ENCODE results near the gene PCNX4.
A peak's percentile ranks its signal among the peaks of the same experiment; 100 is the strongest.
"Not testable (repeated sequence)": the region's sequence is repeated elsewhere in the genome, so short reads cannot be mapped to it uniquely, and the experiment has no call there.

PCNX4 gene

DNA sequence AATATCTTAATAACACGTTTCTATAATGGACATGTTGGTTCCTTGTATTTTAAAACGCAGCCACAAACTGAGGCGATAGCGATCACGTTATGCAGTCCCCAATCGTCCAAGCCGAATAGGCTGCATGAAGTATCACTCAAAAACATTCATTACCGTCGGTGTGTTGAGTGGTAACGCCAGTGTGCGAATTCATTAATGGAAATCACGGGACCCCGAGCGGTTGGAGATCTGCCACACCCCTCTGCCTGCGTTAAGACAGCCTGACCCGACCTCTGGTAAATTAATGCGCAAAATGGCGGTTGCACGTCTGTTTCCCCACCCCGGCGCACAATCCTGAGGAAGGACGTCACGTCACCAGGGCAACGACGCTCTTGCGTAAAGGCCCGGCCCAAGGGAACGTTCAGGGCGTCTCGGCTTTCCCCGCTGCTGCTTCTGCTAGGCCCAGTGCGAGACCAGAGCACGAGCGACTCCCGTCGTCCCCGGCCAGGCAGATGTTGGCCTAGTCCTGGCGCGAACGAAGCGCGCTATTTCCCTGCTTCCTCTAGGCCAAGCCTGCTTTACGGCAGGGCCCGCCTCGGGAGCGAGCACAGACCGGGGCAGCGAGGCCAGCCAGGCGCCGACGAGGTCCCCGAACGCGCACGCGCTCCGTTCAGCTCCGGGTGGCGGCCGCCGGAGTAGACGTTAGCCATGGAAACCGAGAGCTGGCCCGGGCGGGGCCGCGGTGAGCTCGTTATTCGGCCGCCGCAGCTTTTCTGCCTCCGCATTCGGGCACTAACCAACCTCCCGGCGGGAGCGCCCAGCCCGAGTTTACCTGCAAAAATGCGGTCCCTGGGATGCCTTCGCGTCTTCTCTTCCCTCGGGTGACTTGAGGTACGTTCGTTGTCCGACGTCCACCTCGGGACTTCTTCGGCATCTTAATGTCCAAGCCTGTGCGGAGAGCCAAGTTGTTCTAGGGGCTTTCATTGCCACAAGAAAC is at the start of gene PCNX4:
PCNX4 (plus strand) TSS at position 374 of the 976 bp plus-strand sequence. CDS start 15,716 bp downstream, outside the sequence.
- peak; percentile 99 for DNase-seq (ENCODE audit: low spot score)

DNA sequence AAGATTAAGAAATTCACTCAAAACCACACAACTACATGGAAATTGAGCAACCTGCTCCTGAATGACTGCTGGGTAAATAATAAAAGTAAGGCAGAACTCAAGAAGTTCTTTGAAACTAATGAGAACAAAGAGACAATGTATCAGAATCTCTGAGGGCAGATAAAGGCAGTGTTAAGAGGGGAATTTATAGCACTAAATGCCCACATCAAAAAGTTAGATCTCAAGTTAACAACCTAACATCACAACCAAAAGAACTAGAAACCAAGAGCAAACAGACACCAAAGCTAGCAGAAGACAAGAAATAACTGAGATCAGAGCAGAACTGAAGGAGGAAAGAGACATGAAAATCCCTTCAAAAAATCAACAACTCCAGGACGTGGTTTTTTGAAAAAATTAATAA is 43.7 kb upstream of the PCNX4 start:
- not testable (repeated sequence) for DNase-seq (ENCODE audit: low spot score)

GRCh38 chr14:60051721-60052221 is 40.0 kb upstream of the PCNX4 start:
- DNase-seq (ENCODE audit: low spot score), result no peak

GRCh38 chr14:60058087-60058486 is 33.6 kb upstream of the PCNX4 start:
- DNase-seq (ENCODE audit: low spot score), result no peak

- DNase-seq (ENCODE audit: low spot score), result no peak
These were observed 30.4 kb upstream of the PCNX4 start for GRCh38 chr14:60061371-60061770.

- DNase-seq (ENCODE audit: low spot score), result peak; percentile 15
These were observed 27.1 kb upstream of the PCNX4 start for GRCh38 chr14:60064491-60065072.

DNA sequence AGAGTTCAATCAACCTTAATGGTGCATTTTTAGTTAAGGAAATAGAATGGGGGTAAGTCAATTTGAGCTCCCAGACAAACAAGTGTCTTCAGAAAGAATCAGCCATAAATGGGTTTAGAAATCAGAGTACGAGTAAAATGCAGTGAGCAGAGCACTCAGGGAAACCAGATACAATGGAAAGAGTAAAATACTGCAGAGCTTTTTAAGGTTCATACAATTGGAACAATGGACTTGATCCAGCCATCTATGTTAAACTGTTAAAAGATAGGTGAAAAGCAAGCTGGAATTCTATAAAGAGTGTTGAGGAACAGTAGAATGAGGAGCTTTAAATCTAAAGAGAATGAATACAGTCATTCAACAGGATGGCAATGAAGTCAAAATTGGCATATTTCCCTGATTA is 23.8 kb upstream of the PCNX4 start:
- no peak for DNase-seq (ENCODE audit: low spot score)

GRCh38 chr14:60079723-60080122 is 12.0 kb upstream of the PCNX4 start:
- DNase-seq (ENCODE audit: low spot score), result no peak

DNA sequence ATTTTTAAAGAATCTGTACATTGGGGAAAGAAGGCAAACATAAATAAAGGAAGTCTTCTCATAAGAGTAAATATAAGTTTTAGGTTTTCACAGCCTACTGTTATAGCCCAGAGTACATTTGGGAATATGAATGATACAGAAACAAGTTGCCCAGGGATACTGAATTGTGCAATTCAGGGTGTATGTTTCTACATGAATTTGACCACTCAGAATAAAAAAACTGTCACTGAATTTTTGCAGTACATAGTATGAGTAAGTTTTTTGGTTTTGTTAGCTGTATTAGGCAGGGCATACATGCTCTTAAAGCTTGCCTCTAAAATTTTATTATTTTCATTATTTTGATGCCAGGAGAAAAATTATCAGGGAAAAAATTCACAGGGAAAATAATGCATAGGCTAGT is 6.6 kb upstream of the PCNX4 start:
- DNase-seq (ENCODE audit: low spot score), result no peak

DNA sequence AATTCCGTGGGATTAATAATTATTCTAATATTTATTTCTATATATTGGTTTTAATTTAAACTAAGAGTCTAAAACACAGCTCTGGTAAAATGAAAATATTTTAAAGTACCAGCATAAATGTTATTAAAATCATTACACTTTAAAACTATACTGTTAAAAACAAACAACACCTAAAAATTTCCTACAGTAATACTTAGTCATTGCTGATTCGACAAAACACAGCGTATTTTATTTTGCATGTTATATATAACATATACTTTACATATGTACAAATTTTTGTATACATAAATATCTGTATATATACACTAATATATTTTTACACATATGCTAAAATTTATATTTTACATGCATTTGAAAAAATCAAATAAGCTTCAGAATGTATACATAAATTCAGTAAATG is 6.0 kb upstream of the PCNX4 start:
- DNase-seq (ENCODE audit: low spot score), result no peak

GRCh38 chr14:60087668-60088067 is 4.1 kb upstream of the PCNX4 start:
- no peak for DNase-seq (ENCODE audit: low spot score)

DNA sequence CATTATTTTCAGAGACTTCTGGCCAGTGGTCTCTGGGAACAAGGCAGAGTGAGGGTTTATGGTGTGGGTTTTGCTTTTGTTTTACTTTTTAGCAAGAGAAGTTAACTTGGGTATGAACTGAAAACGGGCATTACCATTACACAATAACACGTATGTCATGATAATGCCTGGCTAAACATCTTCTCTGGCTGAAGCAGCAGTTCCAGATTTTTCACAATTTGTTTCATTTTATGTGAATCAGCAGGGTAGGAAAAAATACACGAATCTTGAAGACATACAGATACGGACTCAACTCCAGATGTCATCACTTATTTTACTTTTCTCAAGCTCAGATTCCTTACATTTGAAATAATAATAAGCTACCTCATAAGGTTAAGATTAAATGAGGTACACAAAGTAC is 2.5 kb upstream of the PCNX4 start:
- DNase-seq (ENCODE audit: low spot score), result no peak

GRCh38 chr14:60090864-60091519 is 731 bp upstream of the PCNX4 start:
- peak; percentile 49 for DNase-seq (ENCODE audit: low spot score)

- DNase-seq (ENCODE audit: low spot score), result peak; percentile 32
These were observed 800 bp downstream of the PCNX4 start for GRCh38 chr14:60092526-60092920.

DNA sequence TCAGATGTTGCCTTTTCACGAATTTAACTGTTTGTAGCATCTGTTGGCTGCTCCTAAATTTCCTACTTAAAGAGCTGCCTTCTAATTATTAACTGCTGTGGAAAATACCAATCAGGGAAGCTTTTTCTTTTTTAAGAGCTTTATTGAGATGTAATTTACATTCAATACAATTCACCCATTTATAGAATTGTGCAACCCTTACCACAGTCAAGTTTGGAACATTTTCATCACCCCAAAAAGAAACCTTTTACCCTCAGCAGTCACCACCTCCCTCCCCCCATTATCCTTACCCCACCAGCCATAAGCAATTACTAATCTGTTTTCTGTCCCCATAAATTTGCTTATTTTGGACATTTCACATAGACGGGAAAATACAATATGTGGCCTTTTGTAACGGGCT is 1.4 kb downstream of the PCNX4 start:
- no peak for DNase-seq (ENCODE audit: low spot score)

GRCh38 chr14:60093606-60094005 is 1.9 kb downstream of the PCNX4 start:
- DNase-seq (ENCODE audit: low spot score), result no peak

DNA sequence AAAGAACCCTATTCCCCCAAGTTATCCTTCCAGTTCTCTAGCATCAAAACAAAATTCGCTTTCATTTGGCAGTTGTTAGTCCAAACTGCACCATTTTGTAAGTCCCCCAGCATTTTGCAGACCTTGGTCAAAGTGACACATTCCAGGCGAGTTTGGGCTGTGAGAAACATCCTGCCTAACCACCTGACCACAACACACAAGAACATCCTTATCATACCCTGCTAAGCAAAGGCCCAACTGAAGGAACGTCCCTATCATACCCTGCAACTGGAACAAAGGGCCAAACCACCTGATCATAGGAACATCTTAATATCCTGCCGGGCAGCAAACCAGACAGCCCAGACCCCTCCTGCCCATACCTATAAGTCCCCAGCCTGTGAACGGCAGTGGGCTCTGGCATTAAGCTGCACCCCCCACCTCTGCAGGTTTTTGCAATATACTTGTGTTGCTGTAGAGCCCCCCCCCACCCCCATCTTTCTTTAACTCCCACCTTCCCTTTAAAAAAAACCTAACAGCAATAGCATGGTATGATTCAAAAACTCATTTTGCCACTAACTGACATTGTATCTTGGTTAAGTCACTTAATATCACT is 2.7 kb downstream of the PCNX4 start:
- DNase-seq (ENCODE audit: low spot score), result peak; percentile 87

DNA sequence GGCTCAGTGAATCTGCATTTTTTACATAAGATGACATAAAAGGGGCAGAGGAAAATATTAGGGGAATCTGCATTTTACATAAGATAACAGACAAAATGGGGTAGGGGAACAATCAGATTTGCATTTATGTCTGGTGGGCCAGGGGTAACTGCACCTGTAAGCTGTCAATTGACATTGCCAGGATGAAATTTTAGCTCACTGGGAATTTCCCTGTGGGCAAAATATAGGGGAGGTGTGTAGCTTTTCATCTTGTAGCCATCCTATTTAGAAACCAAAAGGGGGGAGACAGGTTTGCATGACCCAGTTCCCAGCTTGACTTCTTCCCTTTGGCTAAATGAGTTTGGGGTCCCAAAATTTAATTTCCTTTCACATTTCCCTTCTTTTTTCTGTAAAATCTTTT is 3.5 kb downstream of the PCNX4 start:
- no peak for DNase-seq (ENCODE audit: low spot score)

- no peak for DNase-seq (ENCODE audit: low spot score)
These were observed 4.2 kb downstream of the PCNX4 start for GRCh38 chr14:60095781-60096450.

DNA sequence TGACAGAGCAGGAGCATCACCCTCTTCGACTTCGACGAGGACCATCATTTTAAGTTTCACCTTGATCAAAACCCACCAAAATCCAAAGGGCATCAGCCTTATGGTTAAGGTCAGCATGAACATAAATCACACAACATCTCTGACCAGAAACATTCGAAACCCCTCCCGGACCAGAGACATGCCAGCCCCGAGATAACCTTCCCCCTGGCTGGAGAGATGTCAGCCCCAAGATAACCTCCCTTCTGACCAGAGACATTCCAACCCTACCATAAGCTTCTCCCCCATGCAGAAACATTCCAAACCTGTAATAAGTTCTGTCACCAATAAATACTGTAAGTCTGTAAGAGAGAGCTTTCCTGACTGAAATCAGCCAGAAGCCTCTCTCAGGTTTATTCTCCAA is 6.3 kb downstream of the PCNX4 start:
- DNase-seq (ENCODE audit: low spot score), result no peak

- not testable (repeated sequence) for DNase-seq (ENCODE audit: low spot score)
These were observed 8.1 kb downstream of the PCNX4 start for GRCh38 chr14:60099855-60100254.

DNA sequence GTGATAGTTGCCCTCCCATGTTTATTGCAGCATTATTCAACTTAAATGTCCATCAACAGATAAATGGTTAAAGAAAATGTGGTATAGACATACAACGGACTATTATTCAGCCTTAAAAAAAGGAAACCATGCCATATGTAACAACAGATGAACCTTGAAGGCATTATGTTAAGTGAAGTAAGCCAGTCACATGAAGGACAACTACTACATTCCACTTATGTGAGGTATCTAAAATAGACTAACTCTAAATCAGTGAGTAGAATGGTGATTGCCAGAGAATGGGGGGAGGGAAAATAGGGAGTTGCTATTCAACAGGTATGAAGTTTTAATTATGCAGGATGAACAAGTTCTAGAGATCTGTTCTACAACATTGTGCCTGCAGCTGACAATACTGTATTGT is 10.1 kb downstream of the PCNX4 start:
- DNase-seq (ENCODE audit: low spot score), result no peak

Measured in SW480 (cell line).